Glomerular endothelial cell (primary cell): ENCODE results near the gene KLHL30. TPM values are rescaled to one million over a fixed set of nuclear protein-coding genes. Genes with fewer than 3 reads are reported as not detected.

Source experiments
- DNase-seq: peaks from one replicate; pipeline ENCODE4 v3.0.0-alpha.2; 2011; ENCODE audit warnings: low read depth, low spot score; ENCODE audit errors: extremely low read depth
- total RNA-seq: library from RNA; depleted of rRNA; stranded (reverse); fragments of >200 nt; gene quantifications from 2 replicates; pipeline ENCODE4 v1.2.3, GENCODE V29; 2015

KLHL30 gene
- total RNA-seq, 1 donor from 2014 or later = 0.12 TPM

DNA sequence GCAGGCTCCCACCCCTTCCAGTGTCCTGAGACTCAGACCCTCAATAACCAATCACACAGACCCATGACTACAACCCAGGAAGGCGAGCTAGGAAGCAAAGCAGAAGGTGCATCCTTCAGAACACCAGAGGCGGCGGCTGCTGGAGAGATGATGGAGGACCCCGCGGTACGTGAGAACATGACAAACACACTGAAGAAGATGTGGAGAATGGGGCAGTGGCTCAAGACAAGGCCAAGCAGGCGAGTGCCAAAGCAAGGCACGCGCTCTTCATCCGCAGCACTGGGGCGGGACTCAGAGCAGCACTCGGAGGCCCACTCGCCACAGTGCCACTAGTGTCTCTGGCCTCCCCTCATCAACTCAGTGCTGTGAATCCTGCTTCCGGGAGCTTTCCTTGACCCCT, 34.0 kb downstream of the KLHL30 start:
- no peak for DNase-seq

DNA sequence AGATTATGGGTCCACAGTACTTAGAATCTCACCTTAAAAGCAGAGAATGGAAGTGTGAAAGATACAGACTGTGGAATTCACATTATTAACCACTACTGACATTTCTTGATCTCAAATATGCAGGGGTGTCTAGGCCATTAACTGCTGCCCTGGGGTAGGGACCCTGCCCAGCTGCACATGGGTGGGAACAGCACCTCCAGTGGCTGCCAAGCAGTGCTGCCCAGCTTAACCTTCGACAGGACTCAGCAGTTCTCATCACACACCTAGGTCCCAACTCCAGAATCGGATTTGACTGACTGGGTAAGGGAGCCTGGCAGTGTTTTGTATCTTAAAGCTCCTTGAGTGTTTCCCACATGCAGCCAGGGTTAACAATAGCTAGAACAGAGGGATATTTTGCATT, 35.2 kb downstream of the KLHL30 start:
- no peak for DNase-seq

DNA sequence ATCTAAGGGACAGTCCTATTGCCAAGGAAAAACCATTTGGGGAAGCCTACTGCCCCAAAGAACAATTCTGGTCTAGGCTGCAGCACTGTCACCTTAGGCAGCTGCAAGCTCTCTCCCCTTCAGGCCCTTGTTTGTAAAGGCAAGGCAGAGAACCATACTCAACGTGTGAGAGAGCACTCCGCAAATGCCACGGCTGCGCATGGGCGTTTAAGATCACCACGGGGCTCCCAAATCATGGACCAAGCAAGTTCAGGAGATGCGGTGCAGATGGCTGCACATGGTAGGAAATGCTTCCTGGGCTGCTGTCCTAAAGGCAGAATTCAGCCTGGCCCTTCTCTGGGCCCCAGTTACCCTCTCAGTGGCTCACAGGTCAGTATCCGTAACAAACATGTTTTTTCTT, 35.8 kb downstream of the KLHL30 start:
- no peak for DNase-seq

DNA sequence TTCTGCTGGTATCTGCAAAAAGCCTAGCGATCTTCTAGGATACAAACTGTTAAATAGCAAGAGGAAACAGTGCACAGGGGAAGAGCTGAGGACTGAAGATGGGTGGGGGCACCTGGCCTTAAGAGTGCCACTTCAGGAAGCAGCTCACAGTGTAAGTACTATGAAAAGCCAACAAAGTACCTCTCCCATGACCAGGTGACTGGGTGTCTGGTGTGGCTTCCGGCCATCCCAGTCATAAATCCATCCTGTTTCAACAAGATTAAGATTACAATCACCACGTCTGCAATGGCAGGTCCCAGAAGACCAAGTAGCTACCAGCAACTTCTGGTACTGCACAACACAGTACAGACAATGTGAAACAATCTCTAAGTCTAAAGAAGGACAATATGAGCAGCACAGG, 36.2 kb downstream of the KLHL30 start:
- DNase-seq = no peak

DNA sequence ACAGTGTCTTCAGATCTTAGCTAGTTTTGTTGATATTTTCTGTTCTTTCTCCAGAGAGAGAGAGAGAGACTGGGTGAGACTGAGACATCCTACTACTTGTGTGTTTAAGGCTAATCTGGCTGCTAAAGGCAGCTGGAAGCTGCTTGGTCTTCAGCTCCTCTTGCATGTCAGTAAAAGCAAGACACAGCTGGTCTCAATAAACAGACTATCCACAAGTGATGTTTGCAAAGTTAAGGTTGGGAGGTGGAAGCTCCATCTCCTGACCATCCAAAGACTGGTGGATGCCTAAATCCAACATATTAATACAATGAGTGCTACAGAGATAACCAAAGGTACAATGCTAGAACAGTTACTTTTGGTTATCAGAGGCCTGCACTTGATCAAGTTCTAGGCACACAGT, 38.1 kb downstream of the KLHL30 start:
- no peak for DNase-seq

DNA sequence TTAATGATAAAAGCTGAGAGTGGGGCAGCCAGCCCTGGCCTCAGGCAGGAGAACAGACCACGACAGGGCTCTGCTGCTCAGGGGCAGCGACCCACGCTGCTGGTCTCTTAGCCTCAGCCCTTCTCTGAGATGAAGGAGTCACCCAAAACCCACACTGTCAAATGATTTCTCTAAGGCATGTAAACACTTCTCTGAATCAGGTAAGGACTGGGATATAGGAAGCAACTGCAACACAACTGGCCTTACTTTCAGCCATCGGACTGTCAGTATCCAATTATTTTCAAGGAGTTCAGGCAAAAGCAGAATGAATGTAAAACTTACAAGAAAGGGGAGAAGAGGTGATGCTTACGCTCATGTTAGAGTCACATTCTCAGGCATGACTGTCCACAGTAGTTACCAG, 42.1 kb downstream of the KLHL30 start:
- DNase-seq = no peak

DNA sequence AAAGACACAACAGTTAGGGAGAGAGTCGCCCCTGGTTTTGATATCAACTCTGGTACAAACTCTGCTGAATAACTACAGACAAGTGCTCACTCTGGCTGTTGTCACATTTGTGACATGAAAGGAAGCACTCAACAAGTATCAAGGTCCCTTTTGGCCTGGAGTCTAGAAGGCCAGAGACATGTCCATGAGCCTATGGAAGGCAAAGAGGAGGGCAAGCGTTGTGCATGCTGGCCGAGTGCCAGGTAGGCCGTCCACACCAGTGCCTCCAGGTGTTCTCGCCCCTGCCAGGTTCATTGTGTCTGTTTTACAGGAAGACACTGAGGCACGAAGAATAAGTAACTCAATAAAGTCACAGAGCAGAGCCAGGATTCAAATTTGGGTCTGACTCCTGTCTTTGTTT, 43.9 kb downstream of the KLHL30 start:
- no peak for DNase-seq

DNA sequence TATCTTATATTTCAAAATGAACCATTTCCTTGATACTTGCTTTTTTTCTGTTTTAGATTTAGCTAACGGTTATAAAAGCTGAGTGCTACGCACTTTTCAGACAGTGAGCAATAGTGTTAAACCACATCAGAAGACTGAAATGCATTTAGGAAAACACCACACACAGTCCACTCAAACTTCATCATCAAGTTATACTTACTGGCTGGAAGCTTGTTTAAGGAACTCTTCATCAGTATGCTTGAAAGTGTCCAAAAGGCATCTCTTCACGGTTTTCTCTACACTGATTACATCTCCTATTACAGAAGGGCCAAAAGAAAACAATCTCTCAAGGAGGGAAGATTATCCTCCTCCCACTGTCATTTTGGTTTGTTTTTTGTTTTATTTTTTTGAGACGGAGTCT, 45.4 kb downstream of the KLHL30 start:
- no peak for DNase-seq

DNA sequence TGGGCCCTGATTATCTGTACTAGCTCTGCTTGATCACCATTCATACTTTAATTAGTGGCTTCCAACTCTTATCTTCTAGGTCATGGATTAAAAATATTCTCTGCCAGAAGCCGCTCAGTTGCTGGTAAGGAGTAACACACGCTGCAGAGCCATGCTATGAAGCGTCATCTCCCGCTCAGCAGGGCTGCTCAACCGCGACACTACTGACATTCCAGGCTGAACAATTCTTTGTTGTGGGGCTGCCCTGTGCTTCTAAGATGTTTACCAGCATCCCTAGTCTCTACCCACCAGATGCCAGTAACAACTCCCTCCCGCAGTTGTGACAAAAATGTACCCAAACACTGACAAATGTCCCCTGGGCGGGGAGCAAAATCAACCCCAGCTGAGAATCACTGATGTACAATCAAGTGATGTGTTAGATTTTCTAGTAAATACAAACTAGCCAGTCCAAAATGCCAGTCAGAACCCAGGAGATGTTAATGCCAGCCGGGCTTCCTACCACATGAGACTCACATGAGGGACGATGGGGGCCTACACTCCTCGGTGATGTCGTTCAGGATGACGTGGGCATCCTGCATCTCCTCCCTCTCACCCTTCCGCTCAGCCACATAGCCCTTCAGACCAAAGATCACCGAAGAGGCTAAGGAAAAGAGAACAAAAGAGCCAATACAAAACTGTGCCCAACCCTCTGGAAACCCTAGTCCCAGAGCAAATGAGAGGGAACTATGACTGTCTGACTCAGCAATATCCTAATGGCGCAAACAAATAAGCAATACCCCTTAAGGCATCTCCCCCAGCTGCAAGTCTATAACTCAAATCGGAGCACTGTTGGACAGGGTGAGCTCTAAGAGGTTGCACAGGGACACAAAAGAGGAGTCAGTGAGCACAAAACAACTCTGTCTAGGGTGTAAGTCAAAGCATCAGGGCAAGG, 49.4 kb downstream of the KLHL30 start:
- DNase-seq = no peak

DNA sequence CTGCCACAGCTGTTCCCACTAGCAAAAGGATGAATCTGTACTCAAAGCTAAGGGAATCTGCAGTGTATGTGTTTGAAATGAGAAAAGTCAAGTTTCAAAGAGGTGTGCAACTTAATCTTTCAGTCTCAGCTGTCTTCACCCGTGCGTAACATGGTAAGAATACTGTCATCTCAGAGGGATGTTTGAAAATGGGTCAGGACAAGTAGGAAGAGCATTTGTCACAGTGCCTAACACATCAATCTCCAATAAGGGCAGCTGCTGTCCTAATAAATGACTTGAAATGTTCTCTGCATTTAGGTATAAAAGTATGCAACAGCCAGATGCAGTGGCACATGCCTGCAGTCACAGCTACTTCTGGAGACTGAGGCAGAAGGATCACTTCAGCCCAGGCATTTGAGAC, 52.0 kb downstream of the KLHL30 start:
- DNase-seq = no peak

Other genes starting within 250 kb of the KLHL30 start
- gene UBE2F, start 171.7 kb upstream of the KLHL30 start, total RNA-seq = 93.0 and 99.7 TPM in 2 replicates
- gene SCLY, start 77.7 kb upstream of the KLHL30 start, total RNA-seq = 16.3 and 22.9 TPM in 2 replicates
- 0.44 and 0.53 TPM in 2 replicates for gene ESPNL, start 38.3 kb upstream of the KLHL30 start, total RNA-seq
- 34.1 and 64.1 TPM in 2 replicates for gene ERFE, start 20.3 kb downstream of the KLHL30 start, total RNA-seq
- gene ILKAP, start 65.0 kb downstream of the KLHL30 start, total RNA-seq = 12.9 and 25.1 TPM in 2 replicates
- gene HES6, start 101.4 kb downstream of the KLHL30 start, total RNA-seq = 6.0 and 7.2 TPM in 2 replicates
- 1.5 and 3.7 TPM in 2 replicates for gene PER2, start 149.9 kb downstream of the KLHL30 start, total RNA-seq
- gene TRAF3IP1, start 181.8 kb downstream of the KLHL30 start, total RNA-seq = 8.8 and 8.9 TPM in 2 replicates